A549 treated with GW870086 at 1 μM for 4 hours (cell line): ENCODE results near the gene CLCNKB. TPM values are rescaled to one million over a fixed set of nuclear protein-coding genes. Genes with fewer than 3 reads are reported as not detected.

Source experiments
- total RNA-seq: library from RNA; stranded (reverse); fragments of 200-300 nt; extraction: Qiagen RNA extraction; gene quantifications from 5 replicates; pipeline ENCODE4 v1.2.3, GENCODE V29; 2022; ENCODE audit warnings: low read depth

Gene CLCNKB
- 0.10 to 0.13 TPM (median 0.10 TPM) in 3 of 5 replicates, not detected in the others for total RNA-seq

GRCh38 chr1:16043521-16043920 is at the start of gene CLCNKB:
Gene CLCNKB, plus strand, starts transcription at chr1:16043782. Its CDS starts 711 bp downstream, at chr1:16044493.

GRCh38 chr1:16017461-16018303 is 25.9 kb upstream of the CLCNKB start, which contains the start of gene HSPB7:
Gene HSPB7, minus strand, starts transcription at chr1:16018043. Its CDS starts 80 bp downstream, at chr1:16017963.

GRCh38 chr1:16021681-16022080 is 21.9 kb upstream of the CLCNKB start, which contains the start of gene CLCNKA:
Gene CLCNKA, plus strand, starts transcription at chr1:16022036. Its CDS starts 584 bp downstream, at chr1:16022620.

DNA sequence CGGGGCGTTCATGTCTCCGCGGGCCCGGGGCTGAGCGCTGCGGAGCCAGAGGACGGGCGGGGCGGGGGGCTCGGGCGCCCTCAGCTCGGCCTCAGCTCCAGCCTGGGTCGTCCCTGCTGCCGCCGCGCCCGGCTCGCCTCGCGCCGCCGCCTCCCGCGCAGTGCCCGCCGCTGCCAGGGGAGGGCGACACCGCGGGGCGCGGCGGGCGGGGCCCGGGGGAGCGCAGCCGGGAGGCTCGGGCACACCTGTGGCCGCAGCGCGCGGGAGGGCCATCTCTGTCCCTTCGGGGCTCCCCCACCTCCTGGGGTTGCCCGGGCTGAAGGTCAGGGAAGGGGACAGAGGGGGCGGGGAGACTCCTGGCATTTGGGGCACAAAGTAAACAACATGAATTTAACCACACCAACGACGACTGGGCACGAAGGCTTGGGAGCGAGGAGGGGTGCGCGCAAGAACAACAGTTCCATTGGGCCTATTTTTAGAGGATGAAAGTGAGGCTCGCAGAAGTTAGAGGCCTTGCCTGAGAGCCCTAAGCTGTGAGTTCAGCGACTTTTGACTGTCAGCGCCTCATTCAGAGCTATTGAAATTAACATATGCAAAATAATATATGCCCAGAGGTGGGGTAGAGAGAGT is 30.0 kb downstream of the CLCNKB start, which contains the start of gene FAM131C:
TSS of gene FAM131C (minus strand) at position 162 of the 630 bp plus-strand sequence. CDS start 209 bp downstream, outside the sequence.

Other genes starting within 250 kb of the CLCNKB start
- gene UQCRHL, start 236.1 kb upstream of the CLCNKB start, total RNA-seq, result 5.7 to 9.2 TPM (median 6.7 TPM) in 5 replicates
- 32.0 to 42.0 TPM (median 38.9 TPM) in 5 replicates for gene SPEN, start 196.1 kb upstream of the CLCNKB start, total RNA-seq
- gene ZBTB17, start 67.7 kb upstream of the CLCNKB start, total RNA-seq, result 9.9 to 13.4 TPM (median 12.5 TPM) in 5 replicates
- 0.03 to 0.05 TPM in 2 of 5 replicates, not detected in the others for gene SRARP, start 39.5 kb upstream of the CLCNKB start, total RNA-seq
- gene HSPB7, start 25.7 kb upstream of the CLCNKB start, total RNA-seq, result 0.06 to 0.26 TPM (median 0.11 TPM) in 3 of 5 replicates, not detected in the others
- 0.15 to 0.21 TPM in 2 of 5 replicates, not detected in the others for gene CLCNKA, start 21.7 kb upstream of the CLCNKB start, total RNA-seq
- 15.1 to 21.1 TPM (median 19.8 TPM) in 5 replicates for gene FAM131C, start 29.9 kb downstream of the CLCNKB start, total RNA-seq
- gene EPHA2, start 112.3 kb downstream of the CLCNKB start, total RNA-seq, result 113 to 159 TPM (median 149 TPM) in 5 replicates
- gene ARHGEF19, start 168.9 kb downstream of the CLCNKB start, total RNA-seq, result 5.6 to 6.6 TPM (median 6.3 TPM) in 5 replicates
- 3.2 to 4.3 TPM (median 3.4 TPM) in 5 replicates for gene CPLANE2, start 193.4 kb downstream of the CLCNKB start, total RNA-seq